WERI-Rb-1 (cell line): ENCODE results near the gene TIGD2.

ENCODE experiments used
- DNase-seq: peaks from one replicate; pipeline ENCODE4 v3.0.0-alpha.2; 2020
- H3K27ac ChIP-seq: fragments of 250-450 bp; sonication (Bioruptor Pico); 2 replicates; pipeline ENCODE4 v1.5.1; 2020; ENCODE audit warnings: mild to moderate bottlenecking, moderate library complexity
- H3K27me3 ChIP-seq: fragments of 250-450 bp; sonication (Bioruptor Pico); 2 replicates; pipeline ENCODE4 v1.5.1; 2021; ENCODE audit warnings: mild to moderate bottlenecking, low read depth, moderate library complexity; ENCODE audit not compliant: insufficient read depth, severe bottlenecking
- H3K36me3 ChIP-seq: fragments of 250-450 bp; sonication (Bioruptor Pico); 2 replicates; pipeline ENCODE4 v1.5.1; 2020; ENCODE audit warnings: mild to moderate bottlenecking, moderate library complexity
- H3K4me3 ChIP-seq: 2 replicates; pipeline ENCODE4 v1.5.1; 2011; ENCODE audit warnings: low read depth, mild to moderate bottlenecking, control low read depth, low read length
- H3K9me3 ChIP-seq: fragments of 250-450 bp; sonication (Bioruptor Pico); 2 replicates; pipeline ENCODE4 v1.5.1; 2021; ENCODE audit warnings: mild to moderate bottlenecking, moderate library complexity; ENCODE audit not compliant: severe bottlenecking
- CTCF ChIP-seq: IDR thresholded peaks from 2 replicates; pipeline ENCODE4 v1.5.1; 2011; ENCODE audit warnings: low read depth, mild to moderate bottlenecking, control low read depth, inconsistent platforms, low read length

The TIGD2 gene

GRCh38 chr4:89110541-89110985, 770 bp upstream of the TIGD2 start:
- H3K9me3 ChIP-seq = peaks cover 13% of the 10 kb centered on the region
- TF ChIP-seq CTCF = no peak
- peaks cover 23% of the 10 kb centered on the region for H3K36me3 ChIP-seq
- H3K4me3 ChIP-seq = peak overlapping the region; percentile 47
- no peaks in the 10 kb centered on the region for H3K27me3 ChIP-seq
- no peak overlapping the region for H3K27ac ChIP-seq
- no peak for DNase-seq

GRCh38 chr4:89111833-89112563, 665 bp downstream of the TIGD2 start:
- Histone ChIP-seq H3K9me3 (peaks cover 13% of the 10 kb centered on the region), H3K4me3 (peak overlapping the region; percentile 76), H3K36me3 (peaks cover 23% of the 10 kb centered on the region), H3K27ac (peak overlapping the region; percentile 90), H3K27me3 (no peaks in the 10 kb centered on the region)
- TF ChIP-seq CTCF = no peak
- no peak for DNase-seq

- peaks cover 7% of the 10 kb centered on the region for H3K9me3 ChIP-seq
- H3K27ac ChIP-seq = no peak overlapping the region
- DNase-seq = no peak
- no peak for TF ChIP-seq CTCF
- H3K4me3 ChIP-seq = no peak overlapping the region
- H3K36me3 ChIP-seq = peaks cover 23% of the 10 kb centered on the region
- no peaks in the 10 kb centered on the region for H3K27me3 ChIP-seq
Observed at GRCh38 chr4:89113415-89113814, 2.1 kb downstream of the TIGD2 start.

GRCh38 chr4:89114100-89114499, 2.8 kb downstream of the TIGD2 start:
- no peak for TF ChIP-seq CTCF
- H3K27ac ChIP-seq = no peak overlapping the region
- H3K36me3 ChIP-seq = peaks cover 23% of the 10 kb centered on the region
- H3K27me3 ChIP-seq = no peaks in the 10 kb centered on the region
- peaks cover 7% of the 10 kb centered on the region for H3K9me3 ChIP-seq
- DNase-seq = no peak
- no peak overlapping the region for H3K4me3 ChIP-seq

GRCh38 chr4:89117115-89117514, 5.8 kb downstream of the TIGD2 start:
- Histone ChIP-seq H3K27ac (no peak overlapping the region), H3K36me3 (peaks cover 23% of the 10 kb centered on the region), H3K9me3 (no peaks in the 10 kb centered on the region), H3K27me3 (no peaks in the 10 kb centered on the region), H3K4me3 (no peak overlapping the region)
- no peak for TF ChIP-seq CTCF
- no peak for DNase-seq

GRCh38 chr4:89119166-89119565, 7.8 kb downstream of the TIGD2 start:
- H3K27me3 ChIP-seq = no peaks in the 10 kb centered on the region
- H3K36me3 ChIP-seq = peaks cover 2% of the 10 kb centered on the region
- TF ChIP-seq CTCF = no peak
- no peak for DNase-seq
- peaks cover 4% of the 10 kb centered on the region for H3K9me3 ChIP-seq
- H3K4me3 ChIP-seq = no peak overlapping the region
- H3K27ac ChIP-seq = no peak overlapping the region
